ENCODE data around the gene MSRB3. TPM values are rescaled to one million over a fixed set of nuclear protein-coding genes. Genes with fewer than 3 reads are reported as not detected.

MSRB3 gene
- total RNA-seq, 1 donor = 55.1 TPM

- DNase-seq (ENCODE audit: low read depth) = peak; percentile 91
- TF ChIP-seq CTCF (IDR thresholded peaks at IDR 0.05; ENCODE audit: insufficient read depth, low read length) = no peak
- peak overlapping the region; percentile 3 for H3K4me3 ChIP-seq (ENCODE audit: low read depth, low read length)
Observed at GRCh38 chr12:65501093-65501621, 222.7 kb downstream of the MSRB3 start.

- H3K4me3 ChIP-seq (ENCODE audit: low read depth, low read length) = no peak overlapping the region
- TF ChIP-seq CTCF (IDR thresholded peaks at IDR 0.05; ENCODE audit: insufficient read depth, low read length) = no peak
- DNase-seq (ENCODE audit: low read depth) = no peak
Observed at GRCh38 chr12:65501935-65502334, 223.5 kb downstream of the MSRB3 start.

GRCh38 chr12:65504417-65504816, 225.9 kb downstream of the MSRB3 start:
- no peak for DNase-seq (ENCODE audit: low read depth)
- H3K4me3 ChIP-seq (ENCODE audit: low read depth, low read length) = no peak overlapping the region

GRCh38 chr12:65505386-65506121, 227.1 kb downstream of the MSRB3 start:
- no peak for DNase-seq (ENCODE audit: low read depth)
- no peak for TF ChIP-seq CTCF (IDR thresholded peaks at IDR 0.05; ENCODE audit: insufficient read depth, low read length)
- H3K4me3 ChIP-seq (ENCODE audit: low read depth, low read length) = no peak overlapping the region

More at GRCh38 chr12:65504417-65504816, 225.9 kb downstream of the MSRB3 start:
- TF ChIP-seq CTCF (IDR thresholded peaks at IDR 0.05; ENCODE audit: insufficient read depth, low read length) = no peak

- TF ChIP-seq CTCF (IDR thresholded peaks at IDR 0.05; ENCODE audit: insufficient read depth, low read length) = no peak
- no peak overlapping the region for H3K4me3 ChIP-seq (ENCODE audit: low read depth, low read length)
- no peak for DNase-seq (ENCODE audit: low read depth)
Observed at GRCh38 chr12:65508276-65509035, 230.0 kb downstream of the MSRB3 start.

- H3K4me3 ChIP-seq (ENCODE audit: low read depth, low read length) = no peak overlapping the region
- DNase-seq (ENCODE audit: low read depth) = no peak
- no peak for TF ChIP-seq CTCF (IDR thresholded peaks at IDR 0.05; ENCODE audit: insufficient read depth, low read length)
Observed at GRCh38 chr12:65510007-65510406, 231.5 kb downstream of the MSRB3 start.
